KMS-11 (cell line): ENCODE results near the gene NBPF26.
A peak's percentile ranks its signal among the peaks of the same experiment; 100 is the strongest.
"Not testable (repeated sequence)": the region's sequence is repeated elsewhere in the genome, so short reads cannot be mapped to it uniquely, and the experiment has no call there.

Experiments used
- H2AFZ ChIP-seq: fragments of 200-600 bp; sonication (generic); 2 replicates; pipeline ENCODE4 v1.6.1; 2016; ENCODE audit warnings: antibody characterized with exemption, mixed run types, low read depth
- H3K27ac ChIP-seq: fragments of 200-600 bp; sonication (generic); 2 replicates; pipeline ENCODE4 v1.6.1; 2016; ENCODE audit warnings: mild to moderate bottlenecking, mixed run types
- H3K27me3 ChIP-seq: fragments of 200-600 bp; sonication (generic); 2 replicates; pipeline ENCODE4 v1.6.1; 2017; ENCODE audit warnings: mild to moderate bottlenecking, low read depth, mixed run types, moderate library complexity; ENCODE audit not compliant: insufficient read depth
- H3K36me3 ChIP-seq: fragments of 200-600 bp; sonication (generic); 2 replicates; pipeline ENCODE4 v1.6.1; 2017; ENCODE audit warnings: mild to moderate bottlenecking, mixed run types; ENCODE audit not compliant: insufficient read depth
- H3K4me1 ChIP-seq: fragments of 200-600 bp; sonication (generic); 2 replicates; pipeline ENCODE4 v1.6.1; 2016; ENCODE audit warnings: mild to moderate bottlenecking, low read depth, mixed run types; ENCODE audit not compliant: poor library complexity, severe bottlenecking
- H3K4me2 ChIP-seq: fragments of 200-600 bp; sonication (generic); 2 replicates; pipeline ENCODE4 v1.7.0; 2016; ENCODE audit warnings: mild to moderate bottlenecking, mixed run types
- H3K4me3 ChIP-seq: fragments of 200-600 bp; sonication (generic); IDR thresholded peaks from 2 replicates; pipeline ENCODE4 v1.6.1; 2017; ENCODE audit warnings: low read depth, low read length, mixed read lengths; ENCODE audit not compliant: insufficient read depth
- H3K79me2 ChIP-seq: fragments of 200-600 bp; sonication (generic); 2 replicates; pipeline ENCODE4 v1.6.1; 2016; ENCODE audit warnings: low read depth, mixed run types; ENCODE audit not compliant: insufficient read depth
- H3K9ac ChIP-seq: fragments of 200-600 bp; sonication (generic); 2 replicates; pipeline ENCODE4 v1.6.1; 2016; ENCODE audit warnings: mild to moderate bottlenecking, mixed run types
- H4K20me1 ChIP-seq: fragments of 200-600 bp; sonication (generic); 2 replicates; pipeline ENCODE4 v1.6.1; 2016; ENCODE audit warnings: mild to moderate bottlenecking, mixed run types; ENCODE audit not compliant: insufficient read depth

NBPF26 gene

DNA sequence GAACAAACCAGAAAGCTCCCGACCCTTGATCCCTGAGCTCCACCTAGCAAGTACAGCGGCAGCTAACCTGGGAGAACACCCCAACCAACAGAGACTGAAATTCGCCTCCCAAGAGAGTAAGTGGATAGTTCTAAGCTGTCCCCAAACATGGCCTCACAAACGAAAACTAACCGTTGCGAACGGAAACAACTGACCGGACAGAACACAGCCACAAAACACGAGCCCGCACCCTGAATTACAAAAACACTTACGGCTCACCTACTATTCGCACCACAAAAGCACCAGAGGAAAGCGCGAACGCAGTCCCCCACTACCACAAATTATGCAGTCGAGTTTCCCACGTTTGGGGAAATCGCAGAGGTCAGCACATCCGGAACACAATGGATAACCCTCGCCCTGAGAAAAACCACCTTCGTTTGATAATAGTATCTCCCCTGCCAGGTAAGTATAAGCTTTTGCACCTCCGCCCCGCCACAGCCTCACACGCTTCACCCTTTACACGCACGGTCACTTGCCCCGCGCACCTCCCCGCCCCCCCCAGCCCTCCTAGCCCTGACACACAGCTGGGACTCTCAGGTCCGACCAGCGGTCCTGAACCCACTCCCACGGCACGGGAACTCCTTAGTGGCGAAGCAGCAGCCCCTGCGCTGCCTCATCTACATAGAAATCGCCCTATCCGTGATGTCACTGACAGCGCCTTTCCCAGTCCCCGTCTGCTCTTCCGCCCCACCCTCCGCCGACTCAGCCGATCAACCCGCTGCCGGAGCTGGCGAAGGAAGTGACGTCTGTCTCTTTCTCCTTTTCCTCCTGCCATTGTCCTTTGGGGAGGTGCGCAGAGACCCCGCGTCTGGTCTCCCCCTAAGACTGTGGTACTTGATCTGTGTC lies 127.0 kb downstream of the NBPF26 start:
- H3K27me3 ChIP-seq, H3K4me1 ChIP-seq, H3K79me2 ChIP-seq, H3K36me3 ChIP-seq, H4K20me1 ChIP-seq, H3K4me3 ChIP-seq: not testable (repeated sequence)
- Histone ChIP-seq H3K9ac (peak overlapping the region; percentile 74; the same call in 1 of the 2 replicates), H3K4me2 (peak overlapping the region; percentile 45), H2AFZ (peak overlapping the region; percentile 44; the same call in 1 of the 2 replicates), H3K27ac (peak overlapping the region; percentile 78)

DNA sequence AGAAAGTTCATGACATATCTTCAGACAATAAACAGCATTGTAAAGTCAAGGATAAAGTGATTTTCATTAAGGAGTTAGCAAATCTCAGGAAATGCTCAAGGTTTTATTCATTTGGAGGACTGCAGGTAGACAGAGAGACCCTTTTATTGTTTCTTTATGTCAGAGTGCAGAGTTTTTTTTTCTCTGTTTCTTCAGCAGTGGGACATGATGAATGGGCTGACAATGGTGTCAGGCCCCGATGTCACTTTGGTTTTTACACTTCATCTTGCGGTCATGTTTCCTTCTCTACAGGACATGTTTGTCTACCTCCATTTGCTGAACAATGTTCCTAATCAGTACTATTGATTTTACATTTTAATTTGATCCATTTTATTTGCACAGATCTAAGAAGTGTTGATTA lies 134.4 kb downstream of the NBPF26 start:
- not testable (repeated sequence) for H2AFZ ChIP-seq, H3K4me1 ChIP-seq

DNA sequence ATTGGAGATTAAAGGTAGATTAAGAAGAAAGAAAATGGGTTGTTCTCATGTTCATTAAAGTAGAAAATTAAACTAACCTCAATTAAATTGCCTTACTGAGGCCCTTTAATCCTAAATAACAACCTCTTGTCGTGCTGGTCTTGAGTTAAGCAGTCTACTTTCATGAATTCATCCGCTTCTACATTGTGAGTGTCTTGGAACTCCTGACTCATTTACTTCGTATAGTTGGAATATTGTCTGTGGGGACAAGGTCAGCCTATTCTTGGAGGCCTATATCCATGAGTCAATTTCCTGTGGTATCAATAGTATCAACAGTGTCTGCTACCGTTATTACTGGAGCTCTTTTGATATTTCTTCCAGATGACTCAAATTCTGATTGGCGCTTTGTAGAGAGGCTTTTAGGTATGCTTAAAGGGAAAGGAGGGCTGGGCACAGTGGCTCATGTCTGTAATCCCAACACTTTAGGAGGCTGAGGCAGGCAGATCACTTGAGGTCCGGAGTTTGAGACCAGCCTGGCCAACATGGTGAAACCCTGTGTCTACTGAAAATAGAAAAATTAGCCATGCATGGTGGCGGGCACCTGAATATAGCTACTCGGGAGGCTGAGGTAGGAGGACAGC lies 136.0 kb downstream of the NBPF26 start:
- not testable (repeated sequence) for H3K27ac ChIP-seq

More for the DNA sequence above, 134.4 kb downstream of the NBPF26 start:
- H3K9ac ChIP-seq, H3K27me3 ChIP-seq, H3K4me2 ChIP-seq, H3K27ac ChIP-seq, H4K20me1 ChIP-seq, H3K4me3 ChIP-seq, H3K79me2 ChIP-seq, H3K36me3 ChIP-seq: not testable (repeated sequence)

DNA sequence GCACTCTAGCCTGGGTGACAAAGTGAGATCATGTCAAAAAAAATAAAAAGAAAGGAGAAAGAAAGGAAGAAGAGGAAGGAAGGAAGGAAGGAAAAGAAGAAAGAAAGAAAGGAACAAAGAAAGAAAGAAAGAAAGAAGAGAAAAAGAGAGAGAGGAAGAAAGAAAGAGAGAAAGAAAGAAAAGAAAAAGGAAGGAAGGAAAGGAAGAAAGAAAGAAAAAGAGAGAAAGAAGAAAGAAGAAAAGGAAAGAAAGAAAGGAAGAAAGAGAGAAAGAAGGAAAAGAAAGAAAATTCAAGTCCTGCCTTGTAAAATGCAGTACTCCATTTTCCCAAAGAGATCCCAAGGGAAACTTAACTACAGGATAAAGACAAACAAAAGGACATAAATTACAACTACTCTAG lies 154.5 kb downstream of the NBPF26 start:
- H3K27ac ChIP-seq, H3K4me1 ChIP-seq, H3K27me3 ChIP-seq, H3K9ac ChIP-seq, H3K79me2 ChIP-seq, H3K4me3 ChIP-seq, H3K4me2 ChIP-seq, H4K20me1 ChIP-seq, H3K36me3 ChIP-seq, H2AFZ ChIP-seq: not testable (repeated sequence)

More for the DNA sequence above, 136.0 kb downstream of the NBPF26 start:
- H2AFZ ChIP-seq, H3K4me2 ChIP-seq, H4K20me1 ChIP-seq, H3K79me2 ChIP-seq, H3K4me1 ChIP-seq, H3K27me3 ChIP-seq, H3K4me3 ChIP-seq, H3K9ac ChIP-seq, H3K36me3 ChIP-seq: not testable (repeated sequence)

DNA sequence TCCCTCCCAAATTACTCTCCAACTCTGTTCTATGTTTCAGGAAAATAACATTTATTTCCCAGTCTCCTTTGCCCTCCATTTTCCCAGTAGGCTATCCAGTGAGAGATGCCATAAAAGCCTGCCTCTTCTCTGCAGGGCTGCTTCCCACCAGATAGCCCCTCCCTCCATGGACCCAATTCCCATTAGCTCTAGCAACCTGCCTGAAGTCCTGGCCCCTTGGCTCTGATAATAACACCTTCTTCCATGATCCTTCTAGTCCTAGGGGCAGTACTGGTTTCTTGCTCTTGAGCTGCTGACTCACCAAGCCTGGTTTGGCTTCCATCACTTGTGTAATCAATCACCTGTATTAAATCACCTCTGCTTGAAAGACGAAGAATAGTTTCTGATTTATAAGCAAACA lies 156.3 kb downstream of the NBPF26 start:
- not testable (repeated sequence) for H3K9ac ChIP-seq, H3K36me3 ChIP-seq, H3K27me3 ChIP-seq, H3K4me3 ChIP-seq, H3K27ac ChIP-seq, H3K79me2 ChIP-seq, H2AFZ ChIP-seq, H3K4me2 ChIP-seq, H3K4me1 ChIP-seq, H4K20me1 ChIP-seq

DNA sequence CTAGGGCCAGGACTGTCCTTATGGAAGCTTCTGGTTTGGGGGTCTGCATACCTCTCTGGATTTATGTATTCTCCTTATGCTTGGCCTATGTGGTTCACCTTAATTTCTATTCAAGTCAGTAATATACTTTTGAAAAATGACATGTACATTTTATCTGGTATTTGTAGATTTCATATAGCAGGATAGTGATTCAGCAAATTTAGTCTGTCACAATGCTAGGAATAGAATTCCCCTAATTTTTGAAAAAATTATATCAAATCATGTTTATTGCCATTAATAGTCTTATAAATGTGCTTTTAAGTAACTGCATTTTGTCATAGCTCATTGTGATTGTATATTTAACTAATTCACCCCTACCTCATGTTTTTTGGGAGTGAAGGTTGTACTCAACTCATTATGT lies 158.2 kb downstream of the NBPF26 start:
- not testable (repeated sequence) for H3K27me3 ChIP-seq, H3K4me3 ChIP-seq, H3K79me2 ChIP-seq, H2AFZ ChIP-seq, H4K20me1 ChIP-seq, H3K4me1 ChIP-seq, H3K9ac ChIP-seq, H3K4me2 ChIP-seq, H3K27ac ChIP-seq, H3K36me3 ChIP-seq
